IMR-90 (cell line): ENCODE data around the gene IL17D. TPM values are rescaled to one million over a fixed set of nuclear protein-coding genes. Genes with fewer than 3 reads are reported as not detected.

Experiments used
- ATAC-seq: fragments of 200-7000 bp; cut with Tn5 transposase; 2 replicates; pipeline ENCODE4 v1.9.1; 2020; ENCODE audit warnings: low read depth, mild to moderate bottlenecking, moderate library complexity
- BruUV-seq: library from RNA; stranded (reverse); fragments of 400-500 nt; replicated peaks from 2 replicates; lab custom pipeline; 2021; lab: Mats Ljungman, UMichigan
- CTCF ChIA-PET: fragments of 300-600 bp; formaldehyde crosslinking; extraction: SDS; loops from one replicate; lab custom pipeline; 2021; ENCODE audit warnings: antibody characterized with exemption; lab: Yijun Ruan, JAX
- POLR2A ChIA-PET: fragments of 300-600 bp; sonication (Branson Sonifier 250); formaldehyde crosslinking; loops from one replicate; lab custom pipeline; 2022; ENCODE audit warnings: antibody characterized with exemption; ENCODE audit not compliant: unreplicated experiment; lab: Charles Lee
- DNase-seq: peaks from one replicate; pipeline ENCODE4 v3.0.0; 2013
- H2AFZ ChIP-seq: replicated peaks from 2 replicates; pipeline ENCODE3; 2013; ENCODE audit warnings: low read length, mild to moderate bottlenecking; ENCODE audit not compliant: poor library complexity
- H2AK5ac ChIP-seq: 2 replicates; pipeline ENCODE4 v1.6.1; 2013; ENCODE audit warnings: low read depth, low read length, inconsistent platforms
- H2AK9ac ChIP-seq: replicated peaks from 2 replicates; pipeline ENCODE3; 2013; ENCODE audit warnings: mild to moderate bottlenecking, low read depth, low read length, moderate library complexity; ENCODE audit not compliant: poor library complexity
- H2BK120ac ChIP-seq: 2 replicates; pipeline ENCODE4 v1.6.1; 2013; ENCODE audit warnings: low read depth, low read length, inconsistent platforms
- H2BK15ac ChIP-seq: 3 replicates; pipeline ENCODE4 v1.6.1; 2013; ENCODE audit warnings: low read depth, low read length, inconsistent platforms
- H2BK20ac ChIP-seq: 2 replicates; pipeline ENCODE4 v1.6.1; 2013; ENCODE audit warnings: low read depth, mild to moderate bottlenecking, inconsistent platforms, low read length, moderate library complexity
- H2BK5ac ChIP-seq: 2 replicates; pipeline ENCODE4 v1.6.1; 2013; ENCODE audit warnings: mild to moderate bottlenecking, low read depth, low read length, inconsistent platforms; ENCODE audit not compliant: poor library complexity, severe bottlenecking
- H3K14ac ChIP-seq: replicated peaks from 2 replicates; pipeline ENCODE4 v1.6.1; 2013; ENCODE audit warnings: low read depth, low read length, inconsistent platforms
- H3K18ac ChIP-seq: 2 replicates; pipeline ENCODE4 v1.6.1; 2013; ENCODE audit warnings: low read depth, low read length, control low read depth
- H3K23ac ChIP-seq: 2 replicates; pipeline ENCODE4 v1.6.1; 2013; ENCODE audit warnings: low read depth, low read length, inconsistent platforms
- H3K27ac ChIP-seq: 2 replicates; pipeline ENCODE4 v1.5.1; 2013; ENCODE audit warnings: mild to moderate bottlenecking, control low read depth, low read length; ENCODE audit not compliant: insufficient read depth
- H3K27me3 ChIP-seq: 2 replicates; pipeline ENCODE4 v1.6.1; 2013; ENCODE audit warnings: low read length; ENCODE audit not compliant: control insufficient read depth, insufficient read depth
- H3K36me3 ChIP-seq: 2 replicates; pipeline ENCODE4 v1.6.1; 2013; ENCODE audit warnings: low read length, mixed read lengths; ENCODE audit not compliant: control insufficient read depth, insufficient read depth
- H3K4ac ChIP-seq: 2 replicates; pipeline ENCODE4 v1.6.1; 2013; ENCODE audit warnings: low read depth, low read length, inconsistent platforms
- H3K4me1 ChIP-seq: 2 replicates; pipeline ENCODE4 v1.6.1; 2013; ENCODE audit warnings: low read length, mixed read lengths; ENCODE audit not compliant: control insufficient read depth, insufficient read depth
- H3K4me2 ChIP-seq: 2 replicates; pipeline ENCODE4 v1.6.1; 2013; ENCODE audit warnings: low read depth, mild to moderate bottlenecking, control low read depth, low read length, moderate library complexity
- H3K4me3 ChIP-seq: 2 replicates; pipeline ENCODE4 v1.5.1; 2013; ENCODE audit warnings: low read depth, mild to moderate bottlenecking, control low read depth, low read length, moderate library complexity; ENCODE audit not compliant: insufficient read depth
- H3K56ac ChIP-seq: 2 replicates; pipeline ENCODE4 v1.6.1; 2013; ENCODE audit warnings: low read length, inconsistent platforms; ENCODE audit not compliant: insufficient read depth; ENCODE audit errors: extremely low read depth
- H3K79me1 ChIP-seq, 2 experiments: 2 replicates each; pipeline ENCODE4 v1.6.1; 2013; ENCODE audit warnings: low read length in 2 of 2, inconsistent platforms in 1 of 2, low read depth in 1 of 2
- H3K9ac ChIP-seq: 2 replicates; pipeline ENCODE4 v1.6.1; 2013; ENCODE audit warnings: low read depth, low read length, control low read depth
- H3K9me1 ChIP-seq: 2 replicates; pipeline ENCODE4 v1.6.1; 2013; ENCODE audit warnings: low read length, inconsistent platforms; ENCODE audit not compliant: insufficient read depth
- H3K9me3 ChIP-seq: 2 replicates; pipeline ENCODE4 v1.6.1; 2013; ENCODE audit warnings: low read length; ENCODE audit not compliant: control insufficient read depth, insufficient read depth
- H4K20me1 ChIP-seq: 2 replicates; pipeline ENCODE4 v1.6.1; 2013; ENCODE audit warnings: low read length, inconsistent platforms; ENCODE audit not compliant: insufficient read depth
- H4K5ac ChIP-seq: 2 replicates; pipeline ENCODE4 v1.6.1; 2013; ENCODE audit warnings: mild to moderate bottlenecking, low read depth, low read length, control low read depth
- H4K8ac ChIP-seq, 2 experiments: 2 replicates each; pipeline ENCODE4 v1.6.1; 2013; ENCODE audit warnings: low read depth in 2 of 2, low read length in 2 of 2, control low read depth in 1 of 2, inconsistent platforms in 1 of 2
- H4K91ac ChIP-seq: 2 replicates; pipeline ENCODE4 v1.6.1; 2013; ENCODE audit warnings: low read depth, low read length, inconsistent platforms; ENCODE audit not compliant: insufficient read depth
- CEBPB ChIP-seq: IDR thresholded peaks from 2 replicates; pipeline ENCODE4 v1.6.1; 2012; ENCODE audit warnings: low read depth, low read length, improper control_type of control experiment
- MAZ ChIP-seq: IDR thresholded peaks from 2 replicates; pipeline ENCODE4 v1.6.1; 2012; ENCODE audit warnings: low read depth, mild to moderate bottlenecking, low read length, improper control_type of control experiment, moderate library complexity, borderline replicate concordance
- WGBS, 2 experiments: methylation state at CpG; one replicate each; pipeline versions ENCODE4 v1.1.5 to v1.1.7; 2013; ENCODE audit warnings: missing lambda C conversion rate in 2 of 2; ENCODE audit not compliant: insufficient read length in 1 of 2; ENCODE audit errors: extremely low coverage in 2 of 2; 5-methylcytosine and 5-hydroxymethylcytosine counted together
- dilution Hi-C: fragments of 300-500 bp; cut with HindIII; formaldehyde crosslinking; loops from one replicate; pipeline ENCODE4 v1.14.3; 2018; ENCODE audit warnings: low sequenced_read_pairs; ENCODE audit not compliant: unreplicated experiment
- in situ Hi-C: fragments of 300-500 bp; cut with MboI; formaldehyde crosslinking; loops from 3 replicates; pipeline ENCODE4 v1.14.3; 2019; ENCODE audit warnings: low sequenced_read_pairs, inconsistent platforms, mixed read lengths
- intact Hi-C: fragments of 100-400 bp; cut with micrococcal nuclease; formaldehyde crosslinking; loops from 2 replicates; pipeline ENCODE4 v1.10.0; 2022
- polyA plus RNA-seq, 3 experiments: library from polyadenylated mRNA; depleted of rRNA; stranded (reverse); fragments of >200 nt; gene quantifications; 2 replicates each; pipeline ENCODE4 v1.2.3, GENCODE V29; 2012; ENCODE audit warnings: low replicate concordance in 1 of 3
- total RNA-seq: library from RNA; depleted of rRNA; stranded (reverse); fragments of >200 nt; gene quantifications from 2 replicates; pipeline ENCODE4 v1.2.3, GENCODE V29; 2012

IL17D gene
- total and polyA plus RNA-seq, 2 of the 4 experiments (the other 2 are of a cell fraction), result 0.72 to 1.4 TPM

GRCh38 chr13:20658451-20659040, 45.0 kb upstream of the IL17D start:
- Histone ChIP-seq H2AK9ac (no peak overlapping the region), H2AK5ac (no peak overlapping the region), H4K8ac (no peak overlapping the region), H3K18ac (no peak overlapping the region), H2BK120ac (no peak overlapping the region), H3K56ac (no peak overlapping the region), H3K9me3 (no peaks in the 10 kb centered on the region), H2BK5ac (no peak overlapping the region), H2BK15ac (no peak overlapping the region), H4K91ac (no peak overlapping the region), H3K14ac (no peak overlapping the region), H3K4me3 (no peak overlapping the region), H3K23ac (no peak overlapping the region), H3K4ac (no peak overlapping the region), H3K4me1 (no peaks in the 10 kb centered on the region), H2BK20ac (no peak overlapping the region), H3K79me1 (no peaks in the 10 kb centered on the region), H3K4me2 (no peak overlapping the region), H3K27ac (no peak overlapping the region), H3K9ac (no peak overlapping the region), H3K27me3 (no peaks in the 10 kb centered on the region), H4K20me1 (no peaks in the 10 kb centered on the region), H2AFZ (no peak overlapping the region), H3K9me1 (no peaks in the 10 kb centered on the region), H4K5ac (no peak overlapping the region), H3K36me3 (peaks cover 4% of the 10 kb centered on the region; the same call in 1 of the 2 replicates)
- peak; percentile 48 for TF ChIP-seq CEBPB
- TF ChIP-seq MAZ, result no peak
- intact Hi-C loops (no loop called here), dilution Hi-C loops (no loop called here), in situ Hi-C loops (no loop called here)
- POLR2A ChIA-PET, result no interaction called here
- BruUV-seq, result no TSS peak
- WGBS, 2 experiments, result 40% methylated on average over 1 of the region's 5 CpGs; no CpG with 5 or more reads in 1 of the 2 experiments
- DNase-seq (no peak), ATAC-seq (no peak)
- CTCF ChIA-PET, result no interaction called here
